GM18526 (cell line): ENCODE results near the gene VEGFB.

Experiments
- POLR2A ChIP-seq: IDR thresholded peaks from 3 replicates; pipeline ENCODE4 v1.6.1; 2011; ENCODE audit not compliant: insufficient read length; ENCODE audit errors: extremely low read depth

VEGFB gene

GRCh38 chr11:64284962-64285884, 50.8 kb downstream of the VEGFB start, which contains the start of gene GPR137:
Gene GPR137, plus strand, starts transcription at chr11:64285848. Its CDS starts 677 bp downstream, at chr11:64286525.
- TF ChIP-seq POLR2A = peak; percentile 11

- TF ChIP-seq POLR2A = peak; percentile 11
Measured at GRCh38 chr11:64285885-64286800, 51.8 kb downstream of the VEGFB start.

- TF ChIP-seq POLR2A = no peak
Measured at GRCh38 chr11:64286801-64287159, 52.4 kb downstream of the VEGFB start.

- no peak for TF ChIP-seq POLR2A
Measured at GRCh38 chr11:64287676-64288352, 53.4 kb downstream of the VEGFB start.

GRCh38 chr11:64288353-64288750, 54.0 kb downstream of the VEGFB start:
- TF ChIP-seq POLR2A = no peak
